Adipocyte (in vitro differentiated cells): ENCODE results near the gene MCTS1.
"Not testable (repeated sequence)": the region's sequence is repeated elsewhere in the genome, so short reads cannot be mapped to it uniquely, and the experiment has no call there.

Experiments
- DNase-seq: peaks from one replicate; pipeline ENCODE4 v3.0.0-alpha.2; 2015; ENCODE audit warnings: low read depth
- H3K27me3 ChIP-seq: replicated peaks from 2 replicates; pipeline ENCODE4 v1.7.0; 2013; ENCODE audit warnings: mild to moderate bottlenecking, low read length, moderate library complexity; ENCODE audit not compliant: control insufficient read depth, insufficient read depth
- H3K36me3 ChIP-seq: 2 replicates; pipeline ENCODE4 v1.7.0; 2013; ENCODE audit warnings: low read length, mild to moderate bottlenecking, moderate library complexity; ENCODE audit not compliant: control insufficient read depth, insufficient read depth, severe bottlenecking
- H3K4me1 ChIP-seq: 2 replicates; pipeline ENCODE4 v1.7.0; 2013; ENCODE audit warnings: mild to moderate bottlenecking, low read length, moderate library complexity; ENCODE audit not compliant: control insufficient read depth, insufficient read depth
- H3K4me3 ChIP-seq: 2 replicates; pipeline ENCODE4 v1.7.0; 2013; ENCODE audit warnings: mild to moderate bottlenecking, low read length, moderate library complexity
- H3K9ac ChIP-seq: 2 replicates; pipeline ENCODE4 v1.7.0; 2013; ENCODE audit warnings: mild to moderate bottlenecking, low read length, moderate library complexity
- H3K9me3 ChIP-seq: 2 replicates; pipeline ENCODE4 v1.7.0; 2013; ENCODE audit warnings: mild to moderate bottlenecking, low read length, moderate library complexity; ENCODE audit not compliant: control insufficient read depth

MCTS1 gene

GRCh38 chrX:120642871-120643270 is 39.0 kb downstream of the MCTS1 start:
- DNase-seq = no peak
- H3K27me3 ChIP-seq = no peaks in the 10 kb centered on the region
- H3K9me3 ChIP-seq = no peaks in the 10 kb centered on the region
- H3K9ac ChIP-seq = no peak overlapping the region
- H3K4me3 ChIP-seq = no peak overlapping the region
- no peaks in the 10 kb centered on the region for H3K4me1 ChIP-seq
- no peaks in the 10 kb centered on the region for H3K36me3 ChIP-seq

DNA sequence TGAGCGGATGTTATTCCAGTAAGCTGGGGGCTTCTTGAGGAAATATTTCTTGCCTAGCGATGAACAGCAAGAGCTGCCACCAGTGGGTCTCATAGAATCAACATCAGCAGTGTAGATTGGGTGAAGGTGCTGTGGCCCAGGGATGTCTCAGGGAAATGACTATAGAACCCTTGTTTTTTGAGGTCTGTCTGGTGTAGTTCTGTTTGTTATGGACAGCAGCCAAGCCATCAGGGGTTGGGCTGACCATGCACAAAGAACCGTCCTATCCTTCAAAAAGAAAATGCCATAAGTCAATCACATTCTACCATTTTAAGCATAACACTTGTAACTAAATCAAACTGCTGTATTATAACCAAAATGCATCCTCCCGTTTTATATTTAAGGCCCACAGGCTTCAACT is 43.2 kb downstream of the MCTS1 start:
- Histone ChIP-seq H3K4me3 (no peak overlapping the region), H3K9ac (no peak overlapping the region), H3K36me3 (no peaks in the 10 kb centered on the region), H3K27me3 (no peaks in the 10 kb centered on the region), H3K4me1 (peaks cover 8% of the 10 kb centered on the region), H3K9me3 (no peaks in the 10 kb centered on the region)
- no peak for DNase-seq

GRCh38 chrX:120652256-120652655 is 48.4 kb downstream of the MCTS1 start:
- H3K9me3 ChIP-seq = not testable (repeated sequence)

GRCh38 chrX:120653000-120653399 is 49.1 kb downstream of the MCTS1 start:
- Histone ChIP-seq H3K36me3 (no peaks in the 10 kb centered on the region), H3K9ac (no peak overlapping the region), H3K9me3 (no peaks in the 10 kb centered on the region), H3K4me1 (peaks cover 8% of the 10 kb centered on the region), H3K27me3 (no peaks in the 10 kb centered on the region), H3K4me3 (no peak overlapping the region)
- DNase-seq = no peak

More at GRCh38 chrX:120652256-120652655, 48.4 kb downstream of the MCTS1 start:
- H3K4me3 ChIP-seq, H3K4me1 ChIP-seq, H3K36me3 ChIP-seq, H3K9ac ChIP-seq, H3K27me3 ChIP-seq, DNase-seq: not testable (repeated sequence)

DNA sequence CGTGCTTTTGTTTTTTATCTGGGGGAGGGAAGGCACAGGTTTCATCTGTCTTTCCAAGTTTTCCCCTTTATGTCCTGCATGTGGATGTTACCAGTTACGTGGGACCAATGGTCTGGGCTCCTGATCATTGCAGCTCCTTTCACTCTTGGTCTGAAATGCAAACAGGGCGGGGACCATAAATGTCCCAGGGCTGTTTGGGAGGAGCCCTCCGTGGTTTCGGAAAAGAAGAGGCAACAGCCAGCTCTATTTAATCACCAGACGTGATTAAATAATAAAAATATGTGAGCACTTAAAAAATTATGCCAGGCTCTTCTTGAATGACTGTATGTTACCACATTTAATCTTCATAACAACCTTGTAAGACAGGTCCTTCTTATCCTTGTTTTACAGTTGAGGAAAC is 56.7 kb downstream of the MCTS1 start:
- H3K9ac ChIP-seq = no peak overlapping the region
- H3K36me3 ChIP-seq = no peaks in the 10 kb centered on the region
- no peaks in the 10 kb centered on the region for H3K4me1 ChIP-seq
- H3K27me3 ChIP-seq = no peaks in the 10 kb centered on the region
- DNase-seq = peak; percentile 49
- H3K9me3 ChIP-seq = no peaks in the 10 kb centered on the region
- no peak overlapping the region for H3K4me3 ChIP-seq
